Activated CD8-positive, alpha-beta memory T cell treated with anti-CD3 and anti-CD28 coated beads, Interleukin-2, amount 50 U/mL, for 48 hours (primary cell): ENCODE data around the gene RNF167.
A peak's percentile ranks its signal among the peaks of the same experiment; 100 is the strongest.

Experiments
- DNase-seq: peaks from one replicate; pipeline ENCODE4 v3.0.0-alpha.2; 2020

Gene RNF167

DNA sequence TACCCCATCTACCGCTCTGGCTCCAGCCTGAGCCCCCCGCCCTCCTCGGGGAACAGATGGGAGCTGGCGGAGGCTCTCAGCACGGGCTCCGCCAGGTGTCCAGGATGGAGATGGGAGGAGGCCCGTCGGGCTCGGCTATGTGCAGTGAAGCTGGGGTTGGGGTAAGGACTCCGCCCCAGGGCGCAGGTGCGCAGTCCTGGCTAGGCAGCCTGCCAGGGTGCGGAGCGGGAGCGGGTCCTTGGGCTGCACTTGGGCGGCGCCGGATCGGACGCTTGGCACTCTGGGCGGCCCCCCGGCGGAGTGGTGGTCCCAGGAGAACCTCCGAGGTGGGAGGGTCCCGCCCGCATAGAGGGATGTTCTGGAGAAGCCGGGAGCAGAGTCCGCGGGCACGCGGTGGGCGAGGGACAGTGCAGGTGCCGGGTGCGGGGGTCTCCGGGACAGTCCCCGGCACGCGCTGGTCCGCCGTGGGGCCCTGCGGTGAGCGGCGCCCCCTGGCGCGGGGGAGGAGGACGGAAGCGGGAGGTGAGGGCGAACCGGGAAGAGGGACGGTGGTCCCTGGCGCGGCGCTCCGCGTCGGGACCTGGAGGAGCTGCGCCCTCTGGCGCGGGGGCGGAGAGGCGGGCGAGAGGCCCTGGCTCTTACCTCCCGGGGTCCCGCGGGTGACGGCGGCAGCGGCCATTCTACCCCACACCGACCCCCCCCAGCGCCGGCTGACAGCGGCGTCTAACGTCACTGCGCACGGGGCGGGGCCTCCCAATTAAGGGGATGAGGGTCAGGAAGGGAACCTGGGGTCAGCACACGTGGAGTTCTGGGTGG lies 47.1 kb downstream of the RNF167 start, which contains the start of gene CAMTA2:
Gene CAMTA2, minus strand, starts transcription at position 725 of the 816 bp plus-strand sequence. CDS start 1,453 bp downstream, outside the sequence.
- DNase-seq = peak; percentile 95

DNA sequence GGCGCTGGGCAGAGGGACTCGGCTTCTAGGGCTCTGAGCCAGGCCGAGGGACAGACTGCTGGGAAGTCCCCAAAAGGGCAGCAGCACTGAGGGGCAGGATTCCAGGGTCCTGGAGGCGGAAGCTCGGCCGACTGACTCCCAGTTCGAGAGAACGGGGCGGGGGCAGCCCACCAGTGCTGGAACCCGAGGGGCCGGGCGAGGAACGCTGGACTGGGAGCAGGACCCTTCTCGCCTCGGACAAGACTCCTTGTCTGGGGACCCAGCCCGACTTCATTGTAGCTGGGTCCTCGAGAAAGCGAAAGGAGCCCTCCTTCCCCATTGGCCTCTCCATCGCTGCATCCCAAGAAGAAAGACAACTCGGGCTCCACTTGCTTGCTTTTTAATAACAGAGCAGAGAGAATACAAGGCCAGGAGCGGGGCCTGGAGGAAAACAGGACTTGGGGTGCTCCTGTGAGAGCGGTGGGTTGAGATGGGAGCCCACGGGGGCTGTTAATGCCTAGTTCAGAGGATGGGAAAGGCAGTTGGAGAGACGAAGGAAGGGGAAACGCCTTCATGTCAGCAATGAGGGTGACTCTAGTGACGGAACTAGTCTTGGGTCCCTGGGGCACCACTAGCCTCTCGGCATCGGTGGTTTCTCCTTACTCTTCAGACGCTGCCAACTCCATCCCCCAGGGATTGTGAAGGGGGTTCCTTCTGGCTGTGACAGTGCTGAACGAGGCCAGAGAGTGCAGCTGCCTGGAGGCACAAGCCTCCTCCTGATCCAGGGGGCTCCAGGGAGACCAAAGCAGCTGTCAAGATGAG lies 47.9 kb downstream of the RNF167 start:
- DNase-seq = no peak

DNA sequence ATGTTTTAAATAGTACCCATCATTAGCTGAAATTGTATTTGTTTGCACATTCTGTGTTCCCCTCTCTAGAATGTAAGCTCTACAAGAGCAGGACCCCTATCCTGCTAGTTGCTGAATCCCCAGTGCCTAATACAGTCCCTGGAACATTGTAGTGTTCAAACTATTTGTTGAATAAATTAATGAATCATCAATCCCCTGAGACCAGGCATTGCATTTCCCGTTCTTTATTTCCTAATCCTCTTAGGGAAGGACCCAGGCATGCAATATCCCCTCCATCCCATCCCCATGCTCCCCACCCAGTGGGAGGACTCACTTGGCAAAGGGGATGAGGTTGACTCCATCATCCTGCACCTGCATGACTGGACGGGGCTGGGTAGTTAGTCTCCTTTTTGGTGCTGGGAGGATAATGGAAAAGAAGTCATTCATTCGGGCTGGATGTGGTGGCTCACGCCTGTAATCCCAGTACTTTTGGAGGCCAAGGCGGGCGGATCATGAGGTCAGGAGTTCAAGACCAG lies 54.1 kb downstream of the RNF167 start:
- DNase-seq = no peak
